ENCODE results near the gene ROBO4.

ROBO4 gene

GRCh38 chr11:124915541-124916369 is 18.1 kb upstream of the ROBO4 start:
- TF ChIP-seq ZBTB7A (IDR thresholded peaks at IDR 0.05; ENCODE audit: low read depth), result no peak
- TF ChIP-seq USF1 (IDR thresholded peaks at IDR 0.05), result no peak
- no peak for TF ChIP-seq TCF12 (IDR thresholded peaks at IDR 0.05; ENCODE audit: low read depth)
- no peak for TF ChIP-seq REST (IDR thresholded peaks at IDR 0.05; ENCODE audit: low read depth)
- TF ChIP-seq EP300 (IDR thresholded peaks at IDR 0.05; ENCODE audit: borderline replicate concordance), result no peak
- TF ChIP-seq EGR1 (IDR thresholded peaks at IDR 0.05), result no peak
- no peak for TF ChIP-seq RAD21 (IDR thresholded peaks at IDR 0.05; ENCODE audit: low read depth)
- no peak for TF ChIP-seq CEBPB (IDR thresholded peaks at IDR 0.05)
- no peak for TF ChIP-seq CREB1 (IDR thresholded peaks at IDR 0.05; ENCODE audit: low read depth)
- TF ChIP-seq YY1 (IDR thresholded peaks at IDR 0.05; ENCODE audit: low read depth), result no peak
- TF ChIP-seq TAF1 (IDR thresholded peaks at IDR 0.05; ENCODE audit: low read depth), result no peak
- no peak for TF ChIP-seq NFIC (IDR thresholded peaks at IDR 0.05)
- no peak for TF ChIP-seq FOXM1 (IDR thresholded peaks at IDR 0.05; ENCODE audit: borderline replicate concordance, low read depth)
- TF ChIP-seq TEAD4 (IDR thresholded peaks at IDR 0.05), result no peak
- TF ChIP-seq MAX (IDR thresholded peaks at IDR 0.05), result no peak

- TF ChIP-seq YY1 (IDR thresholded peaks at IDR 0.05; ENCODE audit: low read depth), result no peak
- TF ChIP-seq EGR1 (IDR thresholded peaks at IDR 0.05), result no peak
- no peak for TF ChIP-seq TAF1 (IDR thresholded peaks at IDR 0.05; ENCODE audit: low read depth)
- TF ChIP-seq CREB1 (IDR thresholded peaks at IDR 0.05; ENCODE audit: low read depth), result no peak
- TF ChIP-seq TCF12 (IDR thresholded peaks at IDR 0.05; ENCODE audit: low read depth), result no peak
- no peak for TF ChIP-seq RAD21 (IDR thresholded peaks at IDR 0.05; ENCODE audit: low read depth)
- no peak for TF ChIP-seq USF1 (IDR thresholded peaks at IDR 0.05)
- TF ChIP-seq CEBPB (IDR thresholded peaks at IDR 0.05), result no peak
These were observed 5.0 kb upstream of the ROBO4 start for GRCh38 chr11:124902616-124903015.

GRCh38 chr11:124900464-124900863 is 2.8 kb upstream of the ROBO4 start:
- TF ChIP-seq YY1 (IDR thresholded peaks at IDR 0.05; ENCODE audit: low read depth) (no peak), TEAD4 (IDR thresholded peaks at IDR 0.05) (no peak), RAD21 (IDR thresholded peaks at IDR 0.05; ENCODE audit: low read depth) (no peak)

- TF ChIP-seq EGR1 (IDR thresholded peaks at IDR 0.05) (no peak), FOXM1 (IDR thresholded peaks at IDR 0.05; ENCODE audit: borderline replicate concordance, low read depth) (no peak), CREB1 (IDR thresholded peaks at IDR 0.05; ENCODE audit: low read depth) (no peak), ZBTB7A (IDR thresholded peaks at IDR 0.05; ENCODE audit: low read depth) (no peak), NFIC (IDR thresholded peaks at IDR 0.05) (no peak), TCF12 (IDR thresholded peaks at IDR 0.05; ENCODE audit: low read depth) (no peak), MAX (IDR thresholded peaks at IDR 0.05) (no peak), RAD21 (IDR thresholded peaks at IDR 0.05; ENCODE audit: low read depth) (no peak), TAF1 (IDR thresholded peaks at IDR 0.05; ENCODE audit: low read depth) (no peak), EP300 (IDR thresholded peaks at IDR 0.05; ENCODE audit: borderline replicate concordance) (no peak), TEAD4 (IDR thresholded peaks at IDR 0.05) (no peak), USF1 (IDR thresholded peaks at IDR 0.05) (no peak), REST (IDR thresholded peaks at IDR 0.05; ENCODE audit: low read depth) (no peak), CEBPB (IDR thresholded peaks at IDR 0.05) (no peak), YY1 (IDR thresholded peaks at IDR 0.05; ENCODE audit: low read depth) (no peak)
These were observed 1.9 kb upstream of the ROBO4 start for GRCh38 chr11:124899383-124900145.

- TF ChIP-seq EGR1 (IDR thresholded peaks at IDR 0.05), result no peak
- no peak for TF ChIP-seq CREB1 (IDR thresholded peaks at IDR 0.05; ENCODE audit: low read depth)
- TF ChIP-seq TAF1 (IDR thresholded peaks at IDR 0.05; ENCODE audit: low read depth), result no peak
These were observed 1.0 kb upstream of the ROBO4 start for GRCh38 chr11:124898711-124899110.

All from Ishikawa (cell line).